CD4-positive, alpha-beta memory T cell (primary cell): Measurements from ENCODE around the gene KCTD13. TPM values are rescaled to one million over a fixed set of nuclear protein-coding genes. Genes with fewer than 3 reads are reported as not detected.
A peak's percentile ranks its signal among the peaks of the same experiment; 100 is the strongest.

Source experiments
- CTCF ChIA-PET: fragments of 350-600 bp; sonication (Branson Sonifier 250); formaldehyde crosslinking; loops from one replicate; lab custom pipeline; 2021; ENCODE audit warnings: inconsistent platforms; ENCODE audit not compliant: partially characterized antibody; lab: Charles Lee
- POLR2A ChIA-PET: fragments of 350-600 bp; sonication (Branson Sonifier 250); formaldehyde crosslinking; loops from one replicate; lab custom pipeline; 2021; ENCODE audit not compliant: partially characterized antibody; lab: Charles Lee
- DNase-seq, 5 donors: peaks; one replicate each; pipeline versions ENCODE4 v3.0.0 to v3.0.0-alpha.2; 2020 to 2022; ENCODE audit warnings: mixed read lengths in 1 of 5
- H3K27ac ChIP-seq: one replicate; pipeline ENCODE4 v1.7.0; 2013; ENCODE audit warnings: low read depth, low read length
- H3K27me3 ChIP-seq: 2 replicates; pipeline ENCODE4 v1.7.0; 2013; ENCODE audit warnings: mild to moderate bottlenecking, low read length, moderate library complexity; ENCODE audit not compliant: insufficient read depth
- H3K36me3 ChIP-seq: 2 replicates; pipeline ENCODE4 v1.7.0; 2013; ENCODE audit warnings: mild to moderate bottlenecking, low read length, moderate library complexity; ENCODE audit not compliant: insufficient read depth
- H3K4me1 ChIP-seq: 2 replicates; pipeline ENCODE4 v1.7.0; 2013; ENCODE audit warnings: mild to moderate bottlenecking, low read length, moderate library complexity; ENCODE audit not compliant: insufficient read depth
- H3K4me3 ChIP-seq, 2 donors: one replicate each; pipeline ENCODE4 v1.7.0; 2013; ENCODE audit warnings: low read length in 2 of 2, mild to moderate bottlenecking in 1 of 2
- H3K9me3 ChIP-seq, 2 donors: one replicate each; pipeline ENCODE4 v1.7.0; 2013; ENCODE audit warnings: low read length in 2 of 2, control low read depth in 1 of 2; ENCODE audit not compliant: control insufficient read depth in 1 of 2
- H3K27ac Mint-ChIP-seq, 7 donors: one replicate each; pipeline ENCODE4 v1.8.0; 2020 to 2021; ENCODE audit warnings: mixed read lengths in 7 of 7, mild to moderate bottlenecking in 6 of 7, inconsistent platforms in 3 of 7, moderate library complexity in 3 of 7
- H3K27me3 Mint-ChIP-seq, 2 donors: one replicate each; pipeline ENCODE4 v1.8.0; 2020 to 2021; ENCODE audit warnings: mixed read lengths in 2 of 2
- H3K36me3 Mint-ChIP-seq, 2 donors: one replicate each; pipeline ENCODE4 v1.8.0; 2020 to 2021; ENCODE audit warnings: mixed read lengths in 2 of 2, inconsistent platforms in 1 of 2, mild to moderate bottlenecking in 1 of 2
- H3K4me1 Mint-ChIP-seq, 4 donors: one replicate each; pipeline ENCODE4 v1.8.0; 2020 to 2021; ENCODE audit warnings: mixed read lengths in 4 of 4, mild to moderate bottlenecking in 1 of 4
- H3K4me3 Mint-ChIP-seq, 8 donors: one replicate each; pipeline ENCODE4 v1.8.0; 2020 to 2021; ENCODE audit warnings: mixed read lengths in 8 of 8, mild to moderate bottlenecking in 7 of 8, moderate library complexity in 6 of 8, inconsistent platforms in 3 of 8
- H3K9me3 Mint-ChIP-seq, 8 donors: one replicate each; pipeline ENCODE4 v1.8.0; 2020 to 2021; ENCODE audit warnings: mixed read lengths in 8 of 8, mild to moderate bottlenecking in 5 of 8, inconsistent platforms in 3 of 8, moderate library complexity in 1 of 8
- intact Hi-C: fragments of 100-400 bp; cut with micrococcal nuclease; formaldehyde crosslinking; loops from one replicate; pipeline ENCODE4 v1.15.1; 2023
- polyA plus RNA-seq, 2 donors: library from polyadenylated mRNA; unstranded; fragments of 300-500 nt; fragmentation: Illumina TruSeq; gene quantifications; one replicate each; pipeline ENCODE4 v1.2.3, GENCODE V29; 2021
- total RNA-seq, 2 experiments: library from RNA; stranded (reverse); gene quantifications; one replicate each; pipeline ENCODE4 v1.2.3, GENCODE V29; 2021

KCTD13 gene
- total and polyA plus RNA-seq, 4 experiments from 2014 or later = 6.0 to 87.3 (median 51.0) TPM

DNA sequence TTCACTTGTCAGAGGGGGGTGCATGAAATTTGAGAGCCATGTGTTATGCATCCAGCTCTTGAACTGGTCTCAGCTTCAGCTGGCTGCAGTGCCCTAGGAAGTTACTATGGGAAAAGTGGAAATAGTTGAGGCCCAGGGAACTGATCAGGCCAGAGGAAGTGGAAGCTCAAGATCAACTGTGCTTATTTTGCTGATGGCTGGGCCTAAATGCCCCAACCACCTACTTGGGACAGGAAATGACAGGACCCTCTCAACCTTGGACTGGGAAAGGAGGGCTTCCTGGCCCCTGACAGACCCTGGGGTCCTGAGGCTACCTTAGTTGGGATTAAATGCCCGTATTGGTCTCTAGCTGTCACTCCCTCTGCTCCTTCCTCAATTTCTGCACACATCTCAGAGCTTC is 46.5 kb upstream of the KCTD13 start:
- intact Hi-C loops = loop anchor here (2.0 kb wide), 1 partner anchor 46 kb away; the partner anchor contains the start of gene KCTD13
- Mint-ChIP-seq H3K27ac (peak overlapping the region in 5 of 7 donors; percentile 77 to 97 (median 95)), H3K4me3 (peak overlapping the region in 7 of 8 donors; percentile 26 to 94 (median 93)), H3K9me3 (no peaks in the 10 kb centered on the region), H3K4me1 (peaks cover 20 to 46% (median 33%) of the 10 kb centered on the region in 4 donors), H3K27me3 (no peaks in the 10 kb centered on the region), H3K36me3 (peaks cover 14 to 30% of the 10 kb centered on the region in 2 donors)
- no peak overlapping the region for H3K27ac ChIP-seq
- no peaks in the 10 kb centered on the region for H3K9me3 ChIP-seq
- H3K36me3 ChIP-seq = peaks cover 19% of the 10 kb centered on the region
- DNase-seq = no peak
- H3K4me1 ChIP-seq = peaks cover 36% of the 10 kb centered on the region
- CTCF ChIA-PET = interaction anchor here (0.9 to 3.8 kb wide), 7 partner anchors 11 to 272 kb away, joined by 3 to 29 read pairs (median 3); partner anchors contain the start of genes KCTD13 and TMEM219
- H3K4me3 ChIP-seq = no peak overlapping the region
- POLR2A ChIA-PET = interaction anchor here (1.1 to 6.0 kb wide), 11 partner anchors 11 to 306 kb away, joined by 3 to 113 read pairs (median 10); partner anchors contain the start of genes ALDOA, CORO1A, HIRIP3 and INO80E
- no peaks in the 10 kb centered on the region for H3K27me3 ChIP-seq

DNA sequence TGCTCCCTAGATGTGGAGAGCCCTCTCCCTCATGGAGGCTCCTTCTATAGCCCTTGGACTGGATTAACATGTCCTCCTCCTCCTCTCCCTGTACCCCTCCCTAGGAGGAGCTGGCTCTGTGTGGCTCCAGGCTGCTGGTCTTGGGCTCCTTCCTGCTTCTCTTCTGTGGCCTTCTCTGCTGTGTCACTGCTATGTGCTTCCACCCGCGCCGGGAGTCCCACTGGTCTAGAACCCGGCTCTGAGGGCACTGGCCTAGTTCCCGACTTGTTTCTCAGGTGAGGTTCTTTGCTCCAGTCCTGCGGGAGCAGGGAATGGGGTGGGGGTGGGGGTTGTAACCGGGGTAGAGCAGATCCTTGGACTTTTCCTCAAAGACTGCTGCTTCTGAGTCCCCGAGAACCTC is 45.3 kb upstream of the KCTD13 start:
- intact Hi-C loops = no loop called here
- CTCF ChIA-PET = interaction anchor here (1.7 kb wide), 1 partner anchor 123 kb away, joined by 3 read pairs; no protein-coding TSS in a partner anchor
- no peaks in the 10 kb centered on the region for H3K9me3 Mint-ChIP-seq
- H3K4me1 Mint-ChIP-seq = peaks cover 17 to 35% (median 26%) of the 10 kb centered on the region in 4 donors
- Histone ChIP-seq H3K4me1 (peaks cover 26% of the 10 kb centered on the region), H3K9me3 (no peaks in the 10 kb centered on the region), H3K27me3 (no peaks in the 10 kb centered on the region), H3K36me3 (peaks cover 12% of the 10 kb centered on the region), H3K4me3 (no peak overlapping the region), H3K27ac (no peak overlapping the region)
- no peak overlapping the region for H3K4me3 Mint-ChIP-seq
- DNase-seq = no peak
- peaks cover 14 to 26% of the 10 kb centered on the region in 2 donors for H3K36me3 Mint-ChIP-seq
- POLR2A ChIA-PET = interaction anchor here (1.2 to 5.2 kb wide), 2 partner anchors 10 to 25 kb away, joined by 5 to 57 read pairs; partner anchors contain the start of genes HIRIP3, INO80E and TMEM219
- H3K27ac Mint-ChIP-seq = no peak overlapping the region
- no peaks in the 10 kb centered on the region for H3K27me3 Mint-ChIP-seq

DNA sequence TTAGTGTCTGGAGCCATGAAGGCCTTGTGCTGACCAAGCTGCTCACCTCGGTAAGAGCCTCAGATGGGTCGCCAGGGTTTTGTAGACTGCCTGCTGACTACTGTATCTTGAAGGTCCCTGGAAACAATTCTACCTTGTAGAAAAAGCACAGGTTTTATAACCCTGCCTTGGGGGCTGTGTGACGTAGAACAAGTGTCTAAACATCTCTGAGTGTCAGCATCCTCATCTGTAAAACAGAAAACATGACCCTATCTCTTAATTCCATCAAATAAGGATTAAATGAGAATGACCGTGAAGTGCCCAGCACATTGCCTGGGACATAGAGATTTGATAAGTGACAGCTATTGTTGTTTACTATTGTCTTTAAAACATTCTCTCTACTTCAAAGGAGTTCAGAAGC is 42.2 kb upstream of the KCTD13 start:
- Mint-ChIP-seq H3K4me3 (no peak overlapping the region), H3K36me3 (peaks cover 17 to 22% of the 10 kb centered on the region in 2 donors), H3K27ac (peak overlapping the region in 1 of 7 donors; percentile 35), H3K4me1 (peaks cover 3 to 12% (median 7%) of the 10 kb centered on the region in 4 donors), H3K9me3 (no peaks in the 10 kb centered on the region), H3K27me3 (no peaks in the 10 kb centered on the region)
- H3K27ac ChIP-seq = no peak overlapping the region
- ChIA-PET CTCF (no interaction called here), POLR2A (no interaction called here)
- H3K4me3 ChIP-seq = no peak overlapping the region
- H3K27me3 ChIP-seq = no peaks in the 10 kb centered on the region
- intact Hi-C loops = no loop called here
- H3K9me3 ChIP-seq = no peaks in the 10 kb centered on the region
- H3K4me1 ChIP-seq = peaks cover 5% of the 10 kb centered on the region
- DNase-seq = no peak
- peaks cover 12% of the 10 kb centered on the region for H3K36me3 ChIP-seq

DNA sequence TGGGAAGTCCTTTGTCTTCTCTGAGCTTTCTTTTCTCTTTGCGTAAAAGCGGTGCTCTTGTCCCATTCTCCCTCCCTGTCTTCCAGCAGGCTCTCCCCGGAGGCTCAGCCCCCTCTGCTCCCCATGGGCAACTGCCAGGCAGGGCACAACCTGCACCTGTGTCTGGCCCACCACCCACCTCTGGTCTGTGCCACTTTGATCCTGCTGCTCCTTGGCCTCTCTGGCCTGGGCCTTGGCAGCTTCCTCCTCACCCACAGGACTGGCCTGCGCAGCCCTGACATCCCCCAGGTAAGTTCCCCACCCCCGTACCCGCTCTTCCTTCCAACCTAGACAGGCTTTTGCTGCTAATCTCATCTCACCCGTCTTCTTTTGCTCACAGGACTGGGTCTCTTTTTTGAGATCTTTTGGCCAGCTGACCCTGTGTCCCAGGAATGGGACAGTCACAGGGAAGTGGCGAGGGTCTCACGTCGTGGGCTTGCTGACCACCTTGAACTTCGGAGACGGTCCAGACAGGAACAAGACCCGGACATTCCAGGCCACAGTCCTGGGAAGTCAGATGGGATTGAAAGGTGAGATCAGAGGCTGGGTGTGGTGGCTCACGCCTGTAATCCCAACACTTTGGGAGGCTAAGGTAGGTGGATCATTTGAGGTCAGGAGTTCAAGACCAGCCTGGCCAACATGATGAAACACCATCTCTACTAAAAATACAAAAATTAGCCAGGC is 37.2 kb upstream of the KCTD13 start:
- ChIA-PET POLR2A (interaction anchor here (0.5 to 4.8 kb wide), 7 partner anchors 12 to 156 kb away, joined by 3 to 113 read pairs (median 15); partner anchors contain the start of genes ALDOA, HIRIP3, INO80E and KCTD13), CTCF (interaction anchor here (0.7 to 3.0 kb wide), 2 partner anchors 10 to 34 kb away, joined by 3 to 29 read pairs; partner anchors contain the start of gene TAOK2)
- peaks cover 11 to 30% (median 20%) of the 10 kb centered on the region in 4 donors for H3K4me1 Mint-ChIP-seq
- Histone ChIP-seq H3K27ac (peak overlapping the region; percentile 87), H3K4me3 (peak overlapping the region in 1 of 2 donors; percentile 40), H3K4me1 (peaks cover 19% of the 10 kb centered on the region), H3K36me3 (peaks cover 4% of the 10 kb centered on the region), H3K27me3 (no peaks in the 10 kb centered on the region), H3K9me3 (no peaks in the 10 kb centered on the region)
- no peak for DNase-seq
- H3K4me3 Mint-ChIP-seq = peak overlapping the region; percentile 88 to 95 (median 92)
- peak overlapping the region; percentile 92 to 99 (median 96) for H3K27ac Mint-ChIP-seq
- intact Hi-C loops = loop anchor here (5.0 kb wide), 1 partner anchor 156 kb away; the partner anchor contains the start of gene MAZ
- peaks cover 4 to 12% of the 10 kb centered on the region in 2 donors for H3K36me3 Mint-ChIP-seq
- H3K9me3 Mint-ChIP-seq = no peaks in the 10 kb centered on the region
- H3K27me3 Mint-ChIP-seq = no peaks in the 10 kb centered on the region

DNA sequence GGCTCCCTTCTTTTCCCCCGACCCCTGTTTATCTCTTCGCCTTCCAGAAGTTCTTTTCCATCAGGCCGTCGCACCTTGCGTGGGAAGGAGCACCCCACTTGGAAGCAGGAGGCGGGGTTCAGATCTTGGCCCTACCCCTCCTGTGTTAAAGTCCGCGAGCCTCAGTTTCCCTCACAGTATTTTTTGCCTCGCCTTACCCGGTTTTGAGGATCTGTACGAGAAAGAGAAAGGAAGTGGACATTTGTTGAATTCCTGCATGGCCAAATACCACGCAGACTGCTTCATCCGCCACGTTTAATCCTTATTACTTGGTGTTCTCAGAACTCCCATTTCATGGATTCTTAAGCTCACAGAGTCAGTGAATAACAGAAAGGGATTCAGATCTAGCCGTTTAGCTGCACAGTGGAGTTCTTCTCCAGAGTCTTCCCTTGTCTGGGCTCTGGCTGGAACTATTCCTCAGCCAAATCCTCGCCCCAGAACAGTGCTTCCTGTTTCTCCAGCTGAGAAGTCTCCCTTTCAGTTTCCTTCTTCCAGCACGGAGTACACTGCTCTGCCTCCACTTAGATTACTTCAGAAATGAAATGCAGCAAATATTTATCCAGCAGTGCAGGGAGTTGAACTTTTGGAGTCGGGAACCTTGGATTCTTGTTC is 36.4 kb upstream of the KCTD13 start:
- no peaks in the 10 kb centered on the region for H3K9me3 Mint-ChIP-seq
- intact Hi-C loops = loop anchor here (1.0 to 5.0 kb wide), 3 partner anchors 11 to 155 kb away; partner anchors contain the start of genes KCTD13, MAZ and TAOK2
- H3K4me1 Mint-ChIP-seq = peaks cover 11 to 30% (median 20%) of the 10 kb centered on the region in 4 donors
- H3K36me3 Mint-ChIP-seq = peaks cover 3 to 9% of the 10 kb centered on the region in 2 donors
- no peak for DNase-seq
- no peaks in the 10 kb centered on the region for H3K36me3 ChIP-seq
- H3K27me3 ChIP-seq = no peaks in the 10 kb centered on the region
- H3K9me3 ChIP-seq = no peaks in the 10 kb centered on the region
- ChIA-PET POLR2A (interaction anchor here (0.5 to 4.8 kb wide), 14 partner anchors 12 to 262 kb away, joined by 3 to 113 read pairs (median 6); partner anchors contain the start of genes ALDOA, HIRIP3, INO80E and KCTD13), CTCF (interaction anchor here (0.7 to 3.0 kb wide), 5 partner anchors 11 to 147 kb away, joined by 3 to 29 read pairs (median 5); partner anchors contain the start of genes KCTD13, PAGR1, TAOK2 and TLCD3B)
- H3K27ac ChIP-seq = peak overlapping the region; percentile 87
- H3K4me3 Mint-ChIP-seq = peak overlapping the region; percentile 88 to 95 (median 92)
- peaks cover 19% of the 10 kb centered on the region for H3K4me1 ChIP-seq
- peak overlapping the region; percentile 40 to 75 for H3K4me3 ChIP-seq
- H3K27ac Mint-ChIP-seq = peak overlapping the region; percentile 92 to 99 (median 96)
- H3K27me3 Mint-ChIP-seq = no peaks in the 10 kb centered on the region

DNA sequence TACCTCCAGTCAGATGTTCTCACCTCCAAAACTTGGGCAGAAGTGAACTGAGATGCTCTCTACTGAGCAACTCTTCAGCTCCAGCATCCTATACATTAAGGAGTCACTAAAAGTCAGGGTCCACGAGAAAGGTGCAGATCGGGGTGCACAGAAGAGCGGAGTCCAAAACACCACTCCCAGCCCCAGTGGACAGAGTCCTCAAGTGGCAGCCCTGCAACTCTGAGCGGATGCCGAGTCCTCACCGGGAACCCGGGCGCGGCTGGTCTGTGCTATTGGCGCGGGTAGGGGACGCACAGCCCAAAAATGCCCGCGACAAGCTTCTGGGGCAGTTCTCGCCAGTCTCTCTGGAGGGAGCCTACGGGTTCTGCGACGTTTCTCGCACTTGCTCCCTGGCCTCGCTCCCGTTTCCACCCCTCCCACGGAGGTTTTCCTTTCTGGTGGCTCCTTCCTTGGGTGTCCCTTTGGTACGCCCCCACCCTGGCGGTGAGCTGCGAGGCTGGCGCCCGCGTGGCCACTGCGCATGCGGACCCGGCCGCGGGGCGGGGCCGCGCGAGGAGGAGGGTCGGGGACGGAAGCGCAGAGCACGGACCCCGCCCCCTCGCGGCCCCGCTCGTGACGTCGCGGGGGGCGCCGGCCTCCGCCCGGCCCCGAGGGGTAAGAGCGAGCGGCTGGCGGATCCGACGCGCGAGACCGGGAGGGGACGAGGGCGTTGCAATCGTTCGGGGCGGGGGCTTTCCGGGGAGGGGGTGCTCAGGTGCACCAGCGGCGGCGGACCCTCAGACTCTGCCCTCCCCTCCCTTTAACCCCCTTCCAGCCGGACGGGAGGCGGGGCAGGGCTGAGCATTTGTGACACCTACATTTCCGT is 35.7 kb upstream of the KCTD13 start, which contains the start of gene TMEM219:
Gene TMEM219, plus strand, starts transcription at position 601 of the 865 bp plus-strand sequence. CDS start 1,065 bp downstream, outside the sequence.
- H3K4me3 Mint-ChIP-seq = peak within 1 kb of the TSS; percentile 88 to 95 (median 92)
- peaks cover 3 to 9% of the 10 kb centered on the region in 2 donors for H3K36me3 Mint-ChIP-seq
- H3K27ac Mint-ChIP-seq = peak within 1 kb of the TSS; percentile 92 to 99 (median 96)
- peaks cover 11 to 30% (median 20%) of the 10 kb centered on the region in 4 donors for H3K4me1 Mint-ChIP-seq
- H3K9me3 Mint-ChIP-seq = no peaks in the 10 kb centered on the region
- CTCF ChIA-PET = interaction anchor here (0.8 to 3.0 kb wide), 8 partner anchors 12 to 262 kb away, joined by 3 to 29 read pairs (median 4); partner anchors contain the start of genes KCTD13, PAGR1, TAOK2 and TLCD3B
- no peaks in the 10 kb centered on the region for H3K27me3 Mint-ChIP-seq
- Histone ChIP-seq H3K4me1 (peaks cover 19% of the 10 kb centered on the region), H3K4me3 (peak within 1 kb of the TSS; percentile 75 to 89), H3K27ac (peak within 1 kb of the TSS; percentile 87), H3K27me3 (no peaks in the 10 kb centered on the region), H3K9me3 (no peaks in the 10 kb centered on the region), H3K36me3 (no peaks in the 10 kb centered on the region)
- DNase-seq = peak; percentile 92 to 98 (median 95)
- POLR2A ChIA-PET = interaction anchor here (0.8 to 4.8 kb wide), 21 partner anchors 9 to 689 kb away, joined by 3 to 113 read pairs (median 5); partner anchors contain the start of genes ALDOA, CDIPT, HIRIP3 and INO80E
- intact Hi-C loops = loop anchor here (1.0 to 5.0 kb wide), 4 partner anchors 12 to 154 kb away; partner anchors contain the start of genes INO80E, KCTD13, MAZ and TAOK2
